Measurements from ENCODE around the gene CHRNB1. TPM values are rescaled to one million over a fixed set of nuclear protein-coding genes. Genes with fewer than 3 reads are reported as not detected.

Gene CHRNB1
- total RNA-seq, 3 donors from 2014 or later (not counting 1 experiment from before 2014, with no cell fraction given) = 9.8 to 10.4 (median 10.2) TPM

DNA sequence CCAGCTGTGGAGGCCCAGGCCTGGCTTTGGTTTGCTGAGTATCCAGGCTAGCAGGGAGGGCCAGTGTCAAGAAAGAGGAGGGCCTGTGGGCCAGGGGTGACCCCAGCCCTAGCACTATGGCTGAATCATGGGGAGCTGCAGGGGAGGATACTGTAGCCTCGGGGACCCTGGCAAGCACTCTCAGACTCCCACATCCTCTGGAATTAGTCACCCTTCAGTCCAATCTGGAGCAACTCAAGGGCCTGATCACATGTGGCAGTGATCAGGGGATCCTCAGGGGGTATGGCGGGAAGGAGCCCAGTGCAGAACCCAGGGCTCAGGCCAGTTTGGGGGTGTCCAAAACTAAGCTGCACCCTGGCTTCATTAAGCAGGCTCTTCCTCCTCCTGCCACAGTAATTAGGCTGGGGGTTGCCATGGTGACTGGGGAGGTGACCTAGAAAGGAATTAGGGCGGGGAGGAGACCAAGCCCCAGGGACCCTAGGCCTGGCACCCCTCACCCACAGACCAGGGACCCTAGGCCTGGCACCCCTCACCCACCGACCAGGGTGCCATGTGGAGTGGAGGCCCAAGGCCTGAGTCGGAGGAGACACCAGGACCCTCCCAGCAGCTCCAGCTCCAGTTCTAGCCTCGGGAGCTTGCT, 31.4 kb upstream of the CHRNB1 start:
- WGBS (ENCODE audit: insufficient coverage) = 85% methylated on average over 6 of the region's 6 CpGs
- no peak for ATAC-seq

DNA sequence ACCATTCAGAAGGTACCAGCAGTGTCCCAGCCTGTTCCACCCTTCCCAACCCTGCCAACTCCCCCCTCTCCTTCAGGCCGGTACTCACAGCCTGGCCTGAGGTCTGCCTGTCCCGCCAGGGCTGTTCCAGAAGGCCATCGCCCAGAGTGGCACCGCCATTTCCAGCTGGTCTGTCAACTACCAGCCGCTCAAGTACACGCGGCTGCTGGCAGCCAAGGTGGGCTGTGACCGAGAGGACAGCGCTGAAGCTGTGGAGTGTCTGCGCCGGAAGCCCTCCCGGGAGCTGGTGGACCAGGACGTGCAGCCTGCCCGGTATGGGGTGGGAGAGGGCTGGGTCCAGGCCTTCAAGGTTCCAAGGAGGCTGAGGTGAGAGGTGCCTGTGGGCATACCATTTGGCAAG, 30.0 kb upstream of the CHRNB1 start:
- no peaks in the 10 kb centered on the region for H3K9me3 Mint-ChIP-seq
- Histone ChIP-seq H3K9me3 (ENCODE audit: control insufficient read depth, insufficient read depth, low read length) (no peaks in the 10 kb centered on the region), H3K4me1 (ENCODE audit: control insufficient read depth, insufficient read depth, low read length) (no peaks in the 10 kb centered on the region), H3K4me3 (ENCODE audit: low read length) (no peak overlapping the region), H3K27me3 (ENCODE audit: control insufficient read depth, insufficient read depth, low read length) (no peaks in the 10 kb centered on the region), H3K27ac (ENCODE audit: low read length) (no peak overlapping the region), H3K36me3 (ENCODE audit: control insufficient read depth, insufficient read depth, low read length) (no peaks in the 10 kb centered on the region)
- no peaks in the 10 kb centered on the region for H3K4me1 Mint-ChIP-seq
- intact Hi-C loops (cut with micrococcal nuclease) = no loop called here
- ATAC-seq (no peak), DNase-seq (no peak)
- no peaks in the 10 kb centered on the region for H3K36me3 Mint-ChIP-seq
- TF ChIP-seq, protein P1, sequence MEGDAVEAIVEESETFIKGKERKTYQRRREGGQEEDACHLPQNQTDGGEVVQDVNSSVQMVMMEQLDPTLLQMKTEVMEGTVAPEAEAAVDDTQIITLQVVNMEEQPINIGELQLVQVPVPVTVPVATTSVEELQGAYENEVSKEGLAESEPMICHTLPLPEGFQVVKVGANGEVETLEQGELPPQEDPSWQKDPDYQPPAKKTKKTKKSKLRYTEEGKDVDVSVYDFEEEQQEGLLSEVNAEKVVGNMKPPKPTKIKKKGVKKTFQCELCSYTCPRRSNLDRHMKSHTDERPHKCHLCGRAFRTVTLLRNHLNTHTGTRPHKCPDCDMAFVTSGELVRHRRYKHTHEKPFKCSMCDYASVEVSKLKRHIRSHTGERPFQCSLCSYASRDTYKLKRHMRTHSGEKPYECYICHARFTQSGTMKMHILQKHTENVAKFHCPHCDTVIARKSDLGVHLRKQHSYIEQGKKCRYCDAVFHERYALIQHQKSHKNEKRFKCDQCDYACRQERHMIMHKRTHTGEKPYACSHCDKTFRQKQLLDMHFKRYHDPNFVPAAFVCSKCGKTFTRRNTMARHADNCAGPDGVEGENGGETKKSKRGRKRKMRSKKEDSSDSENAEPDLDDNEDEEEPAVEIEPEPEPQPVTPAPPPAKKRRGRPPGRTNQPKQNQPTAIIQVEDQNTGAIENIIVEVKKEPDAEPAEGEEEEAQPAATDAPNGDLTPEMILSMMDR (IDR thresholded peaks at IDR 0.05) = no peak
- 89% methylated on average over 14 of the region's 14 CpGs for WGBS (ENCODE audit: insufficient coverage)
- no peak overlapping the region for H3K4me3 Mint-ChIP-seq
- H3K27me3 Mint-ChIP-seq (ENCODE audit: low read depth in 2 of 2) = peaks cover 0 to 2% of the 10 kb centered on the region in 2 donors
- no peak overlapping the region for H3K27ac Mint-ChIP-seq

More for the DNA sequence above, 31.4 kb upstream of the CHRNB1 start:
- H3K36me3 Mint-ChIP-seq = no peaks in the 10 kb centered on the region
- Histone ChIP-seq H3K4me1 (ENCODE audit: control insufficient read depth, insufficient read depth, low read length) (peaks cover 3% of the 10 kb centered on the region), H3K9me3 (ENCODE audit: control insufficient read depth, insufficient read depth, low read length) (no peaks in the 10 kb centered on the region), H3K27me3 (ENCODE audit: control insufficient read depth, insufficient read depth, low read length) (no peaks in the 10 kb centered on the region), H3K27ac (ENCODE audit: low read length) (no peak overlapping the region), H3K4me3 (ENCODE audit: low read length) (no peak overlapping the region), H3K36me3 (ENCODE audit: control insufficient read depth, insufficient read depth, low read length) (no peaks in the 10 kb centered on the region)
- DNase-seq = no peak
- intact Hi-C loops (cut with micrococcal nuclease) = no loop called here
- TF ChIP-seq, protein P1 (IDR thresholded peaks at IDR 0.05) = no peak
- peaks cover 0 to 4% of the 10 kb centered on the region in 2 donors for H3K4me1 Mint-ChIP-seq
- peaks cover 6 to 11% of the 10 kb centered on the region in 2 donors for H3K27me3 Mint-ChIP-seq (ENCODE audit: low read depth in 2 of 2)
- H3K27ac Mint-ChIP-seq = no peak overlapping the region
- H3K9me3 Mint-ChIP-seq = no peaks in the 10 kb centered on the region
- no peak overlapping the region for H3K4me3 Mint-ChIP-seq

DNA sequence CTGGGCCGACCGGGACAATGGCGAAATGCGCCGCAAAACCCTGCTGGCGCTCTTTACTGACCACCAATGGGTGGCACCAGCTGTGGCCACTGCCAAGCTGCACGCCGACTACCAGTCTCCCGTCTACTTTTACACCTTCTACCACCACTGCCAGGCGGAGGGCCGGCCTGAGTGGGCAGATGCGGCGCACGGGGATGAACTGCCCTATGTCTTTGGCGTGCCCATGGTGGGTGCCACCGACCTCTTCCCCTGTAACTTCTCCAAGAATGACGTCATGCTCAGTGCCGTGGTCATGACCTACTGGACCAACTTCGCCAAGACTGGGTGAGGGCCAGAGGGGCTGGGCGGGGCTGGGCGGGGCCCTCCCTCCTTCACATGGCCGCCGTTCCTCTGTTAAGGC, 29.1 kb upstream of the CHRNB1 start:
- TF ChIP-seq, protein P1 (IDR thresholded peaks at IDR 0.05) = no peak
- Mint-ChIP-seq H3K9me3 (no peaks in the 10 kb centered on the region), H3K4me1 (no peaks in the 10 kb centered on the region), H3K4me3 (no peak overlapping the region), H3K27ac (no peak overlapping the region), H3K36me3 (no peaks in the 10 kb centered on the region), H3K27me3 (ENCODE audit: low read depth in 2 of 2) (no peaks in the 10 kb centered on the region)
- intact Hi-C loops (cut with micrococcal nuclease) = no loop called here
- Histone ChIP-seq H3K9me3 (ENCODE audit: control insufficient read depth, insufficient read depth, low read length) (no peaks in the 10 kb centered on the region), H3K4me3 (ENCODE audit: low read length) (no peak overlapping the region), H3K27me3 (ENCODE audit: control insufficient read depth, insufficient read depth, low read length) (no peaks in the 10 kb centered on the region), H3K27ac (ENCODE audit: low read length) (no peak overlapping the region), H3K36me3 (ENCODE audit: control insufficient read depth, insufficient read depth, low read length) (no peaks in the 10 kb centered on the region), H3K4me1 (ENCODE audit: control insufficient read depth, insufficient read depth, low read length) (no peaks in the 10 kb centered on the region)
- no peak for DNase-seq
- no peak for ATAC-seq
- WGBS (ENCODE audit: insufficient coverage) = 91% methylated on average over 23 of the region's 23 CpGs

DNA sequence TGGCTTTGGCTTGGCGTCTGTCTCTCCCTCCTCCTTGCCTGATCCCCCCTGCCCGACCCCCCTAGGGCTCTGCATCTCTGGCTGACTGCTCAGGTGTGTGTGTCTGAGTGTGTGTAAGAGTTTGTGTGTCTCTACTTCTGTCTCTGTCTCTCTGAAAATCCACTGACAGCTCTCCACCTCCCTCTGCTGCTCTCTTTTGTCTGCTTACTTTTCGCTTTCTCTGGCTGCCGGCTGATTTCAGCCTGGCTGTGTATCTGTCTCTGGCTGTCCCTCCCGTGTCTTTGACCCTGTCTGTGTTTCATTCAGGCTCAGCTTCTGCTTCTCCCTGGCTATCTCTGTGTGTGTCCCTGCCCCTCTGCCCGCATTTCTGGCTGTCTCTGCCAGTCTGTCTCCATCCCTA, 28.5 kb upstream of the CHRNB1 start:
- Mint-ChIP-seq H3K36me3 (no peaks in the 10 kb centered on the region), H3K27me3 (ENCODE audit: low read depth in 2 of 2) (no peaks in the 10 kb centered on the region), H3K9me3 (no peaks in the 10 kb centered on the region), H3K27ac (no peak overlapping the region), H3K4me1 (no peaks in the 10 kb centered on the region), H3K4me3 (no peak overlapping the region)
- H3K9me3 ChIP-seq (ENCODE audit: control insufficient read depth, insufficient read depth, low read length) = no peaks in the 10 kb centered on the region
- H3K4me1 ChIP-seq (ENCODE audit: control insufficient read depth, insufficient read depth, low read length) = no peaks in the 10 kb centered on the region
- TF ChIP-seq, protein P1 (IDR thresholded peaks at IDR 0.05) = no peak
- H3K4me3 ChIP-seq (ENCODE audit: low read length) = no peak overlapping the region
- WGBS (ENCODE audit: insufficient coverage) = 90% methylated on average over 5 of the region's 6 CpGs
- H3K27me3 ChIP-seq (ENCODE audit: control insufficient read depth, insufficient read depth, low read length) = no peaks in the 10 kb centered on the region
- intact Hi-C loops (cut with micrococcal nuclease) = no loop called here
- ATAC-seq (no peak), DNase-seq (peak in 1 of 2 donors; percentile 41)
- no peak overlapping the region for H3K27ac ChIP-seq (ENCODE audit: low read length)
- H3K36me3 ChIP-seq (ENCODE audit: control insufficient read depth, insufficient read depth, low read length) = no peaks in the 10 kb centered on the region

Measured in natural killer cell (primary cell).